Measurements from ENCODE around the gene LYRM1.

GRCh38 chr16:20950294-20950693, 49.7 kb downstream of the LYRM1 start:
- TF ChIP-seq CTCF (IDR thresholded peaks at IDR 0.05; ENCODE audit: insufficient read depth, low read length, poor library complexity, severe bottlenecking) (no peak), EZH2phosphoT487 (conservative IDR thresholded peaks at IDR 0.05; ENCODE audit: low read length) (no peak)
